IPS-18c (cell line): ENCODE results near the gene CEP350.
A peak's percentile ranks its signal among the peaks of the same experiment; 100 is the strongest.

Experiments used
- H3K4me3 ChIP-seq: 2 replicates; pipeline ENCODE4 v1.7.0; 2013; ENCODE audit warnings: low read depth, mild to moderate bottlenecking, low read length, moderate library complexity; ENCODE audit not compliant: insufficient read depth
- H3K9me3 ChIP-seq: one replicate; pipeline ENCODE4 v1.6.1; 2013; ENCODE audit warnings: mild to moderate bottlenecking, low read length, moderate library complexity; ENCODE audit not compliant: control insufficient read depth, insufficient read depth

The CEP350 gene

GRCh38 chr1:180154325-180155181 is 199.9 kb downstream of the CEP350 start, which contains the start of gene QSOX1:
Gene QSOX1 (plus strand): TSS chr1:180154869. CDS start chr1:180154908, 39 bp downstream.
- H3K9me3 ChIP-seq = no peaks in the 10 kb centered on the region
- peak within 1 kb of the TSS; percentile 89 for H3K4me3 ChIP-seq

GRCh38 chr1:180155182-180155682 is 200.6 kb downstream of the CEP350 start:
- no peaks in the 10 kb centered on the region for H3K9me3 ChIP-seq
- peak overlapping the region; percentile 89 for H3K4me3 ChIP-seq

DNA sequence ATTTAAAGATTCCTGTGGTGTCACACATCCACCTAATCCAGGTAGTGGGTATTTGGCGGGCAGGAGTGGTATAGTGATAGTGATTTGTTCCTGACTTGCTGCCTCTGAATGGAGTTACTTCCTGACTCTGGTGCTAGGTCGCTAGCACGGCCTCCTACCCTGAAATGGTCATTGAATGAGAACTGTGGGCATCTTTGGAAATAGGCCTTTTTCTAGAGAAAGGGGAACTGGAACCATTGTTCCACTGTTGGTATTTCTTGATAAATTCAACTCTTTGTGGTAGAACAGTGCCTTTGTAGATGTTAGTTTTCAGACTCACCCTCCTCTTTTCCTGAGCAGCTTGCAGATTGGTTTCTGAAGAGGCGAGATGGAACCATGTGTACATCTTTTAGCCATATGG is 201.6 kb downstream of the CEP350 start:
- Histone ChIP-seq H3K9me3 (no peaks in the 10 kb centered on the region), H3K4me3 (no peak overlapping the region; the same call in 1 of the 2 replicates)

- Histone ChIP-seq H3K4me3 (no peak overlapping the region), H3K9me3 (no peaks in the 10 kb centered on the region)
Measured at GRCh38 chr1:180156631-180157091, 202.1 kb downstream of the CEP350 start.

DNA sequence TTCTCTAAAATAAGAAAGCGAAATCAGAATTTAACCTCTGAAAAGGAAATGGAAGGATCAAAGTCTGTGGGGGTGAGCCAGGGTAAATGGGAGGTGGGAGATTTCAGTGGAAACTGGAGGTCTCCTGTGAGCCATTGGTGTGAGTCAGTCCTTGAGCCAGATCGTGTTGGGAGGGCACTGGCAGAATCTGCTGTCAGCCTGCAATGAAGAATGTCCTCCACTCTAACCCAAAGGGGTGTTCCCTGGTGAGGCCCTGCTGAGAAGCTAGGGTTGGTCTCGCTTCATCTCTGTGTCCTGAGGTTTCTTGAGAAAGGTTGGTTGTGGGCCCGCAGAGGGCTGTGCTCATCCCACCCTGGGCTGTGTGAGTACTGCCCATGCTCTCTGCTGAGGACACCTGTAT is 202.5 kb downstream of the CEP350 start:
- Histone ChIP-seq H3K4me3 (no peak overlapping the region), H3K9me3 (no peaks in the 10 kb centered on the region)

DNA sequence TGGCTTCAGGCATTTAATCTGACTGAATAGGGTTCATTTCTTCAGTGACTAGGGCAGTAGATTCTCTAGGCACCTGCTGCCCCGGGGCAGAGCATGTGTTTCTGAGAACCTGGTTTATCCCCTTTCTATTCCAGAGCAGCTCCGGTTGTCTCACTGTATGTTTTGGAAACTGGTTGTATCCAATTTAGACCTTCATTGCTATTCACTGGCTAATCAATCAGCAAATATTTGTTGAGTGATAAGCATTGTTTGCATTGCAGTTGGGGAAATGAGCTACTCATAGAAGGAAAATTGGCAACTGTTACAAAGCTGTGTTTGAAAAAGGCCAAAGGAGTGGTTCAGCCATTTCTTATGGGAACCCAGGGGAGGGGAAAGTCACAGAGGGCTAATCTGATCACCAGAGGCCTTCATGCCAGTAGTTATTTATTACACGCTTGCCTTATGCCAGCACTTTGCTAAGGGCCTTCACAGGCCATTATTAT is 203.0 kb downstream of the CEP350 start:
- Histone ChIP-seq H3K9me3 (no peaks in the 10 kb centered on the region), H3K4me3 (no peak overlapping the region)

GRCh38 chr1:180158149-180159147 is 203.8 kb downstream of the CEP350 start:
- no peak overlapping the region for H3K4me3 ChIP-seq
- no peaks in the 10 kb centered on the region for H3K9me3 ChIP-seq

- H3K4me3 ChIP-seq = no peak overlapping the region
- no peaks in the 10 kb centered on the region for H3K9me3 ChIP-seq
Measured at GRCh38 chr1:180160357-180160756, 205.7 kb downstream of the CEP350 start.

DNA sequence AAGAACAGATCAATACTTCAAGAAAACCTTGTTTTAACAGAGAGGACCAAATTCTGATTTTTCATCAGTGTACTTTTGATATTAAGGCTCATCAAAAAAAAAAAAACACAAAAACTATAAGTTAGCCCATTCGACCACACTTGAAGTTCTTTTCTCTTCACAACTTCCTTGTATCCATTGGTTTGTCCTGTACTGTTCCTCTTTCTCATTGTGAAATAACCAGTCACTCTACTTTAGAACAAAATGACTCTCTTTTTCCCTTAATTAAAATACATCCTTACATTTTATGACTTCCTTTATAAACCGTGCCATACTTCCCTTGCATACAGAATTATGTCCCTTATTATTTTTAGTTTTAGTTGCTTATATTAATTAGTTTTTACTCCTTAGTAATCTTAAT is 208.4 kb downstream of the CEP350 start:
- H3K9me3 ChIP-seq = no peaks in the 10 kb centered on the region
- H3K4me3 ChIP-seq = no peak overlapping the region
